Measurements from ENCODE around the gene LHX5.

LHX5 gene

DNA sequence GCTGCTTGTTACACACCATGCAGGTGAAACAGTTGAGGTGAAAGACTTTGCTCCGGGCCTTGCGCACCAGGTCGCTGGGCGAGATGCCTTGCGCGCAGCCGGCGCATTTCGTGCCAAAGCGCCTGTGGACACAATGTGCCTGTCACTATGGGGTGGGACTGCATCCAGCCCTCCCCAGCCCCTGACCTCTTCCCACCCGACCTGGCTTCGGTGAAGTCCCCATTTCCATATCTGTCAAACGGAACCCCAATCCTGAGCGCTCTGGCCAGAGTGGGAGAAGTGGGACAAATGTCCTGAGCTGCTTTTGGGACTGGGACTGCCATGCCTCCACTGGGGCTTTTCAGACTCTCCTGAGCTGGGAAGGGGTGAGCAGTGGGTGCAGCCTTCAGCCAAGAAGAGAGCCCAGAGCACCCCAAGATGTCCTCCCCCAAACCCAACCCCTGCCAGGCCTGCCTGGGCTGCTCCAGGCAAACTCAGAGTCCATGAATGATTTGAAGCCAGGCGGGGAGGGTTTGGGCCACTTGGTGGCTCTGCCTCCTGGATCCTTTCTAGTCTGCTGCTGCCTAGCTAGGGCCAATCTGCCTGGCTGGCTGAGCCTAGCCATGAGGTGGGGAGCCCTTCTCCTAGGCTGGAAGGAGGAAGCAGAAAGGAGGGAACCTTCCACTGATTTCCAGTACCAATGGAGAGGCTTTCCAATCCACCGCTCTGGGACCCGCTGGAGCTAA is 2.3 kb downstream of the LHX5 start:
- TF ChIP-seq POLR2AphosphoS5 (IDR thresholded peaks at IDR 0.05; ENCODE audit: low read depth, low read length), result no peak
- no peak for TF ChIP-seq TAF1 (IDR thresholded peaks at IDR 0.05; ENCODE audit: borderline replicate concordance, low read depth, low read length)
- no peak for TF ChIP-seq POLR2A (IDR thresholded peaks at IDR 0.05; ENCODE audit: low read depth, low read length)
- DNase-seq (ENCODE audit: insufficient read length), result no peak
- FAIRE-seq, result no peak

GRCh38 chr12:113468365-113469223 is 3.1 kb downstream of the LHX5 start:
- FAIRE-seq (no peak), DNase-seq (ENCODE audit: insufficient read length) (no peak)
- TF ChIP-seq POLR2AphosphoS5 (IDR thresholded peaks at IDR 0.05; ENCODE audit: low read depth, low read length) (no peak), TAF1 (IDR thresholded peaks at IDR 0.05; ENCODE audit: borderline replicate concordance, low read depth, low read length) (no peak), POLR2A (IDR thresholded peaks at IDR 0.05; ENCODE audit: low read depth, low read length) (no peak)

GRCh38 chr12:113467502-113468364 is 3.9 kb downstream of the LHX5 start:
- FAIRE-seq, result no peak
- no peak for TF ChIP-seq POLR2A (IDR thresholded peaks at IDR 0.05; ENCODE audit: low read depth, low read length)
- TF ChIP-seq TAF1 (IDR thresholded peaks at IDR 0.05; ENCODE audit: borderline replicate concordance, low read depth, low read length), result no peak
- no peak for TF ChIP-seq POLR2AphosphoS5 (IDR thresholded peaks at IDR 0.05; ENCODE audit: low read depth, low read length)
- no peak for DNase-seq (ENCODE audit: insufficient read length)

DNA sequence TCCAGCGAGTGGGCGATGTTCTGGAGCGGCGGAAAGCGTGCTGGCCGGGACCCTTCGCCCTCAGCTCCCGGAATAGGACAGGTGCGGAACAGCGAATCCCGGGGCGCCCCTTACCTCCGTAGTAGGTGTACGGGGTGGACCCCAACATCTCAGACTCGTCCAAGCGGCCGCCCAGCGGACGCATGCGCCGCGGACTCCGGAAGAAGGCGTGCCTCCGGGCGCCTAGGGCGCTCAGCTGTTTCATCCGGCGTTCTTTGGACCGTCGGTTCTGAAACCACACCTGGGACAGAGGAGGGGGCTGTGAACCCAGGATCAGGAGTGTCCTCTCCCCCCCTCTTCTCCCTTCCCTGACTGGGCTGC is 4.5 kb downstream of the LHX5 start:
- FAIRE-seq, result no peak
- TF ChIP-seq POLR2AphosphoS5 (IDR thresholded peaks at IDR 0.05; ENCODE audit: low read depth, low read length), result no peak
- no peak for DNase-seq (ENCODE audit: insufficient read length)

- TF ChIP-seq POLR2AphosphoS5 (IDR thresholded peaks at IDR 0.05; ENCODE audit: low read depth, low read length), result no peak
- no peak for TF ChIP-seq POLR2A (IDR thresholded peaks at IDR 0.05; ENCODE audit: low read depth, low read length)
- no peak for TF ChIP-seq TAF1 (IDR thresholded peaks at IDR 0.05; ENCODE audit: borderline replicate concordance, low read depth, low read length)
- DNase-seq (ENCODE audit: insufficient read length), result no peak
Observed at GRCh38 chr12:113466454-113467141, 5.1 kb downstream of the LHX5 start.

GRCh38 chr12:113465808-113466453 is 5.7 kb downstream of the LHX5 start:
- DNase-seq (ENCODE audit: insufficient read length) (no peak), FAIRE-seq (no peak)

More at GRCh38 chr12:113466454-113467141, 5.1 kb downstream of the LHX5 start:
- no peak for FAIRE-seq

DNA sequence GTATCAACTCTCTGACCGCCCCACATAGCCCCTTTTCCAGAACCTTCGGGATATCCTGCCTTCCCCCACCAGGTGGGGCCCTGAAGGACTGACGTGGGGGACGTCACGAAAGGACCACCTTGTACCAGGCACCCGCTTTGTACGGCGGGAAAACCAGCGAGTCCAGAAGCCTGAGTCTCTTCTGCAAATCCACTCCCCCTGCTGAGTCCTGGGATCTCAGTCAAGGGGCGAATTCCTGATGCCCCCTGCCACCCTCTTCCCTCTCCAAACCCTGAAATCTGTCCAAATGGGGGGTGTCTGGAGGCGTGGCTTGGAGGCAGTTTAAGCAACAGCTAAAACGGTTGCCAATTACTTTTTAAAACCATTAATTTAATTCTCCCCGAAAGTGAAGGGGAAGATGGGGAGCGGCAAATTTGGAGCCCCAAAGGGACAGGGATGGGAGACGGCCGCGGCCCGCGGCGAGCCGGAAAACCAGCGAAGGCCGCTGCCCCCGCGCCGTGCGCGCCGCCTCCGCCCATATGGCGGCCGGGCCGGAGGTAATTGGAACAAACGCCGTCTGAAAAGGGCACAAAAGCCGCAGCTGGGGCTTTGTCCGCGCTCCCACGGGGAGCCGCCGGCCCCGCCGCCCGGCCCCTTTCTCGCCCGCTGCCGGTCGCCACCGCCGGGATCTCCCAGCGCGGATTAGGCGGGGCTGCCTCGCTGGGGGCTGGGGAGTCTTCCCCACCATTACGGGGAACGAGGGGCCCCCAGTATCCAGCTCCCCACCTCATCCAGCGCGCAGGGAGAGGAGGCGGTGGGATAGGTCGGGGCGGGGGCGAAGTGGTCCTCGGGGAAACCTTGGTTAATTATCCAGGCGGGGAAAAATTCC is 6.6 kb downstream of the LHX5 start:
- no peak for DNase-seq (ENCODE audit: insufficient read length)
- TF ChIP-seq POLR2A (IDR thresholded peaks at IDR 0.05; ENCODE audit: low read depth, low read length), result no peak
- no peak for TF ChIP-seq POLR2AphosphoS5 (IDR thresholded peaks at IDR 0.05; ENCODE audit: low read depth, low read length)
- no peak for TF ChIP-seq TAF1 (IDR thresholded peaks at IDR 0.05; ENCODE audit: borderline replicate concordance, low read depth, low read length)
- no peak for FAIRE-seq

More at GRCh38 chr12:113465808-113466453, 5.7 kb downstream of the LHX5 start:
- TF ChIP-seq POLR2AphosphoS5 (IDR thresholded peaks at IDR 0.05; ENCODE audit: low read depth, low read length), result no peak
- no peak for TF ChIP-seq TAF1 (IDR thresholded peaks at IDR 0.05; ENCODE audit: borderline replicate concordance, low read depth, low read length)
- TF ChIP-seq POLR2A (IDR thresholded peaks at IDR 0.05; ENCODE audit: low read depth, low read length), result no peak

DNA sequence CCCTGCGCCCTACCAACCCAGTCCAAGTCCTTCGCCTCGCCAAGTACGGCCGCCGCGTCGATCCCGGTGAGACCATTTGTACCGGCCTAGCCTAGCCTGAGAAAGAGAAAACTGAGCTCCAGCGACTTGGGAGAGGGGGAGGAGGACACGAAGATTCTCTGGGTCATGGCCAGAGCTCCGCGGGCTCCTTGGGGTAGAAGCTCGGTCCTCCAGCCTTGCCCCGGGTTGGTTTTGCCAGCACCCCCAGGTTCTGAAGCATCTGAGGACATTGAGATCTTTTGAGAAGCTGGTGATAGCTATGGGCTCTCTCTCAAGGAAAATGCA is 7.3 kb downstream of the LHX5 start:
- DNase-seq (ENCODE audit: insufficient read length) (no peak), FAIRE-seq (no peak)
- TF ChIP-seq POLR2A (IDR thresholded peaks at IDR 0.05; ENCODE audit: low read depth, low read length) (no peak), POLR2AphosphoS5 (IDR thresholded peaks at IDR 0.05; ENCODE audit: low read depth, low read length) (no peak), TAF1 (IDR thresholded peaks at IDR 0.05; ENCODE audit: borderline replicate concordance, low read depth, low read length) (no peak)

DNA sequence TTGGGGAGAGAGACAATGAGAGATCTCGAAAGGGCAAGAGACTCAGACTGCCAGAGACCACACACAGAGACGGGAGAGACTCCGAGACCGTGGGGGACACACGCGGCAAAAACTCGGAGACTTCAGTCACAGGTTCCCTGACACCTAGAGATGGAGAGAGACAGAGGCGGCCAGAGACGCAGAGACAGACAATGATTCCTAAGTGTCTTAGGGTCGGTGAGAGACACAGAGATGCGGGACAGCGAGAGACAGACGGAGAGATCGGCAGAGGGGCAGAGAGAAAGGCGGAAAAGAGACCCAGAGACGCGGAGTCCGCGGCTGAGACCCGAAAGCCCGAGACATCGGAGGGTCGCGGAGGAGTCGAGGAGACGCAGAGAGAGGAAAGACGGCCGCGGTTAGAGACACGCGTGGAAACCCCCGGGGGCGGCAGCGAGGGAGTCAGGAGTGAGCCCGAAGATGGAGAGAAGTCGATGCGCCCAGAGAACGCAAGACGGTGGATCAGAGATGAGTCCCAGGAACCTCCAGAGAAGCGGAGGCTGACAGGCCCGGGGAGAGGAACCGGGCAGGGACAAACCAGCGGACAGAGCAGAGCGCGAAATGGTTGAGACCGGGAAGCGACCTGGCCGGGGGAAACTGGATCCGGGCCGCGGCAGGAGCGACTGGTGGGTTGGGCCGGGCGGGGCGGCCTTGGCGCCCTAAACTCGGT is 7.8 kb downstream of the LHX5 start:
- TF ChIP-seq POLR2AphosphoS5 (IDR thresholded peaks at IDR 0.05; ENCODE audit: low read depth, low read length) (no peak), POLR2A (IDR thresholded peaks at IDR 0.05; ENCODE audit: low read depth, low read length) (no peak), TAF1 (IDR thresholded peaks at IDR 0.05; ENCODE audit: borderline replicate concordance, low read depth, low read length) (no peak)
- DNase-seq (ENCODE audit: insufficient read length) (no peak), FAIRE-seq (no peak)
